Central memory CD8-positive, alpha-beta T cell (primary cell): ENCODE measurements around the gene CKS1B.

Experiments used
- ATAC-seq: fragments of 150-1000 bp; cut with Tn5 transposase; replicated peaks from 2 replicates; pipeline ENCODE4 v1.10.0; 2022; ENCODE audit warnings: mild to moderate bottlenecking, moderate FRiP score, moderate number of reproducible peaks; ENCODE audit not compliant: poor library complexity, severe bottlenecking; ENCODE audit errors: extremely low read depth
- DNase-seq, 2 donors: peaks; one replicate each; pipeline ENCODE4 v3.0.0; 2021; ENCODE audit warnings: low spot score in 2 of 2
- H3K27ac Mint-ChIP-seq: one replicate; pipeline ENCODE4 v1.8.0; 2022; ENCODE audit warnings: low read depth, mild to moderate bottlenecking, moderate library complexity, mixed read lengths
- H3K27me3 Mint-ChIP-seq: one replicate; pipeline ENCODE4 v1.8.0; 2022; ENCODE audit warnings: mixed read lengths
- H3K36me3 Mint-ChIP-seq: one replicate; pipeline ENCODE4 v1.8.0; 2022; ENCODE audit warnings: mild to moderate bottlenecking, moderate library complexity, mixed read lengths; ENCODE audit not compliant: insufficient read depth
- H3K4me1 Mint-ChIP-seq: one replicate; pipeline ENCODE4 v1.8.0; 2022; ENCODE audit warnings: mixed read lengths
- H3K4me3 Mint-ChIP-seq: one replicate; pipeline ENCODE4 v1.8.0; 2022; ENCODE audit warnings: mild to moderate bottlenecking, moderate library complexity, mixed read lengths
- H3K9me3 Mint-ChIP-seq: one replicate; pipeline ENCODE4 v1.8.0; 2022; ENCODE audit warnings: mixed read lengths

CKS1B gene

GRCh38 chr1:154954541-154954940 lies 19.9 kb upstream of the CKS1B start:
- Mint-ChIP-seq H3K27ac (peak overlapping the region; percentile 98), H3K4me3 (peak overlapping the region; percentile 97), H3K36me3 (peaks cover 64% of the 10 kb centered on the region), H3K27me3 (no peaks in the 10 kb centered on the region), H3K9me3 (no peaks in the 10 kb centered on the region), H3K4me1 (peaks cover 60% of the 10 kb centered on the region)
- ATAC-seq (no peak), DNase-seq (no peak)

GRCh38 chr1:154955039-154955717 lies 19.3 kb upstream of the CKS1B start:
- ATAC-seq (peak; percentile 90), DNase-seq (peak; percentile 80 to 96)
- no peaks in the 10 kb centered on the region for H3K9me3 Mint-ChIP-seq
- peaks cover 61% of the 10 kb centered on the region for H3K4me1 Mint-ChIP-seq
- peaks cover 62% of the 10 kb centered on the region for H3K36me3 Mint-ChIP-seq
- H3K4me3 Mint-ChIP-seq = peak overlapping the region; percentile 97
- H3K27me3 Mint-ChIP-seq = no peaks in the 10 kb centered on the region
- H3K27ac Mint-ChIP-seq = peak overlapping the region; percentile 98

GRCh38 chr1:154955718-154956543 lies 18.6 kb upstream of the CKS1B start, which contains the start of gene PBXIP1:
Gene PBXIP1 (minus strand): TSS chr1:154956099. CDS start chr1:154953721, 2,378 bp downstream.
- peaks cover 56% of the 10 kb centered on the region for H3K36me3 Mint-ChIP-seq
- ATAC-seq (peak; percentile 52), DNase-seq (peak; percentile 73 to 90)
- H3K4me1 Mint-ChIP-seq = peaks cover 62% of the 10 kb centered on the region
- no peaks in the 10 kb centered on the region for H3K27me3 Mint-ChIP-seq
- no peaks in the 10 kb centered on the region for H3K9me3 Mint-ChIP-seq
- H3K27ac Mint-ChIP-seq = peak within 1 kb of the TSS; percentile 98
- peak within 1 kb of the TSS; percentile 97 for H3K4me3 Mint-ChIP-seq

- DNase-seq (no peak), ATAC-seq (no peak)
- H3K27me3 Mint-ChIP-seq = no peaks in the 10 kb centered on the region
Measured at GRCh38 chr1:154956544-154956941, 17.9 kb upstream of the CKS1B start.

GRCh38 chr1:154957091-154957657 lies 17.3 kb upstream of the CKS1B start:
- peaks cover 54% of the 10 kb centered on the region for H3K4me1 Mint-ChIP-seq
- no peak overlapping the region for H3K4me3 Mint-ChIP-seq
- H3K27ac Mint-ChIP-seq = peak overlapping the region; percentile 49
- DNase-seq (no peak), ATAC-seq (no peak)
- H3K27me3 Mint-ChIP-seq = no peaks in the 10 kb centered on the region
- no peaks in the 10 kb centered on the region for H3K9me3 Mint-ChIP-seq
- peaks cover 50% of the 10 kb centered on the region for H3K36me3 Mint-ChIP-seq

More at GRCh38 chr1:154956544-154956941, 17.9 kb upstream of the CKS1B start:
- H3K9me3 Mint-ChIP-seq = no peaks in the 10 kb centered on the region
- H3K4me1 Mint-ChIP-seq = peaks cover 59% of the 10 kb centered on the region
- H3K4me3 Mint-ChIP-seq = peak overlapping the region; percentile 97
- H3K36me3 Mint-ChIP-seq = peaks cover 54% of the 10 kb centered on the region
- H3K27ac Mint-ChIP-seq = peak overlapping the region; percentile 98

GRCh38 chr1:154958036-154958435 lies 16.4 kb upstream of the CKS1B start:
- peaks cover 45% of the 10 kb centered on the region for H3K36me3 Mint-ChIP-seq
- no peak overlapping the region for H3K4me3 Mint-ChIP-seq
- peaks cover 54% of the 10 kb centered on the region for H3K4me1 Mint-ChIP-seq
- DNase-seq (no peak), ATAC-seq (no peak)
- H3K27ac Mint-ChIP-seq = no peak overlapping the region
- H3K27me3 Mint-ChIP-seq = no peaks in the 10 kb centered on the region
- no peaks in the 10 kb centered on the region for H3K9me3 Mint-ChIP-seq

- ATAC-seq (no peak), DNase-seq (no peak)
- Mint-ChIP-seq H3K27ac (no peak overlapping the region), H3K4me1 (peaks cover 50% of the 10 kb centered on the region), H3K36me3 (peaks cover 46% of the 10 kb centered on the region), H3K4me3 (peak overlapping the region; percentile 81), H3K27me3 (no peaks in the 10 kb centered on the region), H3K9me3 (no peaks in the 10 kb centered on the region)
Measured at GRCh38 chr1:154958681-154959425, 15.6 kb upstream of the CKS1B start.

GRCh38 chr1:154959426-154959780 lies 15.1 kb upstream of the CKS1B start:
- Mint-ChIP-seq H3K27ac (no peak overlapping the region), H3K27me3 (no peaks in the 10 kb centered on the region), H3K4me3 (peak overlapping the region; percentile 81), H3K4me1 (peaks cover 46% of the 10 kb centered on the region), H3K9me3 (no peaks in the 10 kb centered on the region), H3K36me3 (peaks cover 44% of the 10 kb centered on the region)
- DNase-seq = no peak
- ATAC-seq = no peak

GRCh38 chr1:154960446-154961136 lies 13.9 kb upstream of the CKS1B start:
- peak overlapping the region; percentile 86 for H3K27ac Mint-ChIP-seq
- DNase-seq = no peak
- H3K4me1 Mint-ChIP-seq = peaks cover 36% of the 10 kb centered on the region
- H3K9me3 Mint-ChIP-seq = no peaks in the 10 kb centered on the region
- H3K36me3 Mint-ChIP-seq = peaks cover 38% of the 10 kb centered on the region
- H3K4me3 Mint-ChIP-seq = peak overlapping the region; percentile 81
- H3K27me3 Mint-ChIP-seq = no peaks in the 10 kb centered on the region
- no peak for ATAC-seq

- peaks cover 34% of the 10 kb centered on the region for H3K36me3 Mint-ChIP-seq
- H3K4me3 Mint-ChIP-seq = peak within 1 kb of the TSS; percentile 81
- no peaks in the 10 kb centered on the region for H3K9me3 Mint-ChIP-seq
- H3K4me1 Mint-ChIP-seq = peaks cover 27% of the 10 kb centered on the region
- DNase-seq (peak; percentile 72 to 73), ATAC-seq (peak; percentile 80)
- peak within 1 kb of the TSS; percentile 86 for H3K27ac Mint-ChIP-seq
- H3K27me3 Mint-ChIP-seq = no peaks in the 10 kb centered on the region
Measured at GRCh38 chr1:154961207-154962155, 13.0 kb upstream of the CKS1B start, which contains the start of gene PYGO2. Gene PYGO2 (minus strand): TSS chr1:154961782. CDS start chr1:154961576, 206 bp downstream.

GRCh38 chr1:154962156-154962749 lies 12.2 kb upstream of the CKS1B start:
- Mint-ChIP-seq H3K27me3 (no peaks in the 10 kb centered on the region), H3K4me3 (peak overlapping the region; percentile 81), H3K27ac (peak overlapping the region; percentile 86), H3K9me3 (no peaks in the 10 kb centered on the region), H3K4me1 (peaks cover 26% of the 10 kb centered on the region), H3K36me3 (peaks cover 38% of the 10 kb centered on the region)
- no peak for DNase-seq
- ATAC-seq = peak; percentile 16
